ENCODE results near the gene SPTLC3. TPM values are rescaled to one million over a fixed set of nuclear protein-coding genes. Genes with fewer than 3 reads are reported as not detected.
A peak's percentile ranks its signal among the peaks of the same experiment; 100 is the strongest.
"Not testable (repeated sequence)": the region's sequence is repeated elsewhere in the genome, so short reads cannot be mapped to it uniquely, and the experiment has no call there.

The SPTLC3 gene
- polyA plus RNA-seq, 6 donors from 2014 or later: not detected

- no peaks in the 10 kb centered on the region for H3K4me1 Mint-ChIP-seq
- H3K36me3 Mint-ChIP-seq: no peaks in the 10 kb centered on the region
- H3K27me3 Mint-ChIP-seq: peaks cover 15 to 18% (median 15%) of the 10 kb centered on the region in 3 donors
- no peak for ATAC-seq (ENCODE audit: low read depth in 2 of 2)
- H3K4me3 Mint-ChIP-seq: no peak overlapping the region
- H3K9me3 Mint-ChIP-seq: peaks cover 0 to 2% (median 0%) of the 10 kb centered on the region in 7 donors
- no peak for DNase-seq
- no peak overlapping the region for H3K27ac Mint-ChIP-seq
Measured at GRCh38 chr20:12976720-12977309, 32.0 kb upstream of the SPTLC3 start.

GRCh38 chr20:12977328-12978125, 31.2 kb upstream of the SPTLC3 start:
- Mint-ChIP-seq H3K27me3 (peaks cover 15 to 18% (median 15%) of the 10 kb centered on the region in 3 donors), H3K36me3 (no peaks in the 10 kb centered on the region), H3K9me3 (peaks cover 0 to 3% (median 0%) of the 10 kb centered on the region in 7 donors), H3K4me1 (no peaks in the 10 kb centered on the region), H3K27ac (peak overlapping the region in 1 of 6 donors; percentile 3), H3K4me3 (no peak overlapping the region)
- DNase-seq (no peak), ATAC-seq (ENCODE audit: low read depth in 2 of 2) (no peak)

DNA sequence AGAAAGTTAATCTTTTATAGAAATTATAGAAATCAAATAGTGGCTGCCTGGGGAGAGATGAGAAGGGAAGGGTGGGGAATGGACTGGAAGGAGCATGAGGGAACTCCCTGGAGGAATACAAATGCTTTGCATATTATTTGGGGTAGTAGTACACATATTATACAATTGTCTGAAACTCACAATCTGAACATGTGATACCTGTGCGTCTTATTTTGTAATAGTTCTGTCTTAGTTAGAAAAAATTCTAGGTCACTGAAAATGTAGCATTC, 30.7 kb upstream of the SPTLC3 start:
- peaks cover 0 to 3% (median 0%) of the 10 kb centered on the region in 7 donors for H3K9me3 Mint-ChIP-seq
- ATAC-seq (ENCODE audit: low read depth in 2 of 2): no peak

GRCh38 chr20:12978613-12979495, 29.9 kb upstream of the SPTLC3 start:
- Mint-ChIP-seq H3K36me3 (no peaks in the 10 kb centered on the region), H3K27ac (no peak overlapping the region), H3K27me3 (peaks cover 14 to 15% (median 15%) of the 10 kb centered on the region in 3 donors), H3K9me3 (peaks cover 0 to 3% (median 0%) of the 10 kb centered on the region in 7 donors), H3K4me1 (no peaks in the 10 kb centered on the region), H3K4me3 (no peak overlapping the region)
- no peak for ATAC-seq (ENCODE audit: low read depth in 2 of 2)
- no peak for DNase-seq

More for the DNA sequence above, 30.7 kb upstream of the SPTLC3 start:
- Mint-ChIP-seq H3K4me3 (no peak overlapping the region), H3K4me1 (no peaks in the 10 kb centered on the region), H3K36me3 (no peaks in the 10 kb centered on the region), H3K27ac (no peak overlapping the region), H3K27me3 (peaks cover 15 to 18% (median 15%) of the 10 kb centered on the region in 3 donors)
- no peak for DNase-seq

DNA sequence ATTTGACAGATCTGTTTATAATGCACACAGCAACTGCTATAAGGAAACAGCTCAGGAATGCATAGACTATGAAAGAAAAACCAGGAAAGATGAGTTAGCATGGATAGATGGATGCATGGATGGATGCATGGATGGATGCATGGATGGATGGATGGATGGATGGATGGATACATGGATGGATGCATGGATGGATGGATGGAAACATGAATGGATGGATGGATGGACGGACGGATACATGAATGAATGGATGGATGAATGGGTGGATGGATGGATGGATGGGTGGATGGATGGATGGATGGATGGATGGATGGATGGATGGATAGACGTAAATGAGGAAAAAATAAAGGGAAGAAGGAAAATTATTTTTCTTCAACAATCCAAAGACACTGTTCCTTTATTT, 29.1 kb upstream of the SPTLC3 start:
- not testable (repeated sequence) for H3K4me3 Mint-ChIP-seq; H3K9me3 Mint-ChIP-seq; ATAC-seq (ENCODE audit: low read depth in 2 of 2); DNase-seq; H3K36me3 Mint-ChIP-seq; H3K4me1 Mint-ChIP-seq
- Mint-ChIP-seq H3K27me3 (peaks cover 9 to 15% (median 15%) of the 10 kb centered on the region in 3 donors), H3K27ac (peak overlapping the region in 2 of 6 donors; percentile 8 to 91)

GRCh38 chr20:12982098-12982497, 26.7 kb upstream of the SPTLC3 start:
- ATAC-seq (ENCODE audit: low read depth in 2 of 2) (no peak), DNase-seq (no peak)
- H3K4me3 Mint-ChIP-seq: no peak overlapping the region
- peaks cover 2 to 15% (median 4%) of the 10 kb centered on the region in 3 donors for H3K27me3 Mint-ChIP-seq
- no peak overlapping the region for H3K27ac Mint-ChIP-seq
- no peaks in the 10 kb centered on the region for H3K4me1 Mint-ChIP-seq
- peaks cover 0 to 3% (median 0%) of the 10 kb centered on the region in 7 donors for H3K9me3 Mint-ChIP-seq
- no peaks in the 10 kb centered on the region for H3K36me3 Mint-ChIP-seq

GRCh38 chr20:12984069-12984765, 24.6 kb upstream of the SPTLC3 start:
- Mint-ChIP-seq H3K27ac (no peak overlapping the region), H3K9me3 (peaks cover 0 to 3% (median 0%) of the 10 kb centered on the region in 7 donors), H3K4me1 (no peaks in the 10 kb centered on the region), H3K27me3 (peaks cover 0 to 9% (median 7%) of the 10 kb centered on the region in 3 donors), H3K4me3 (no peak overlapping the region), H3K36me3 (no peaks in the 10 kb centered on the region)
- no peak for DNase-seq
- ATAC-seq (ENCODE audit: low read depth in 2 of 2): no peak

- DNase-seq: no peak
Measured at GRCh38 chr20:12984863-12985262, 23.9 kb upstream of the SPTLC3 start.

GRCh38 chr20:12987261-12987660, 21.5 kb upstream of the SPTLC3 start:
- ATAC-seq (ENCODE audit: low read depth in 2 of 2): no peak

More at GRCh38 chr20:12984863-12985262, 23.9 kb upstream of the SPTLC3 start:
- Mint-ChIP-seq H3K4me3 (no peak overlapping the region), H3K27ac (no peak overlapping the region), H3K4me1 (no peaks in the 10 kb centered on the region), H3K9me3 (peaks cover 0 to 3% (median 0%) of the 10 kb centered on the region in 7 donors), H3K36me3 (no peaks in the 10 kb centered on the region), H3K27me3 (peaks cover 2 to 7% (median 3%) of the 10 kb centered on the region in 3 donors)
- no peak for ATAC-seq (ENCODE audit: low read depth in 2 of 2)

DNA sequence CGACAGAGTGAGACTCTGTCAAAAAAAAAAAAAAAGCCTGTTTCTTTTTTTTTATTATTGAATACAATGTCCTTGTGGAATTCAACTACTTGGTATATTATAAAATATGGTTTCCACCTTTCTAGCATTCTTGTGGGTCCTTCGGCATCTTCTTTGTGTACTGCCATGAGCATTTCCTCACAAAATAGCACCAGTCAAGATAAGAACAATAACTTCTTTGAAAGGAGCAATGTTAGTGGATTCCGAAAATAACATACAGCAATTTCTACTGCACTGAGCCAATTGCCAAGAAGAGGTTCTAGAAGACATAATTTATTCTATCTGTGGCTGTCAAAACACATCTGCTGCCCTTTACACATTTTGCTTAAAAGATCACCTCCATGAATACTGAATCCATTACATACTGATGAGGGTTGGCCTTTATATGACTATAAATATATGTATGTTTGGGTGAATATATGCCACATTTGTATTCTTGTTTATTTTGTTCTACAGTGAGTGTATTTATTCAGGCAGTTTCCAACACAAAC, 19.1 kb upstream of the SPTLC3 start:
- no peak for ATAC-seq (ENCODE audit: low read depth in 2 of 2)

More at GRCh38 chr20:12987261-12987660, 21.5 kb upstream of the SPTLC3 start:
- no peaks in the 10 kb centered on the region for H3K9me3 Mint-ChIP-seq
- DNase-seq: no peak
- no peak overlapping the region for H3K4me3 Mint-ChIP-seq
- no peaks in the 10 kb centered on the region for H3K4me1 Mint-ChIP-seq
- H3K36me3 Mint-ChIP-seq: no peaks in the 10 kb centered on the region
- H3K27ac Mint-ChIP-seq: no peak overlapping the region
- H3K27me3 Mint-ChIP-seq: peaks cover 0 to 7% (median 3%) of the 10 kb centered on the region in 3 donors

GRCh38 chr20:12997128-12997655, 11.6 kb upstream of the SPTLC3 start:
- no peaks in the 10 kb centered on the region for H3K36me3 Mint-ChIP-seq
- DNase-seq: no peak
- peaks cover 0 to 4% (median 0%) of the 10 kb centered on the region in 3 donors for H3K27me3 Mint-ChIP-seq
- no peak for ATAC-seq (ENCODE audit: low read depth in 2 of 2)
- peaks cover 0 to 1% (median 0%) of the 10 kb centered on the region in 7 donors for H3K9me3 Mint-ChIP-seq
- no peak overlapping the region for H3K4me3 Mint-ChIP-seq
- H3K27ac Mint-ChIP-seq: no peak overlapping the region
- H3K4me1 Mint-ChIP-seq: no peaks in the 10 kb centered on the region

More for the DNA sequence above, 19.1 kb upstream of the SPTLC3 start:
- H3K4me3 Mint-ChIP-seq: no peak overlapping the region
- no peaks in the 10 kb centered on the region for H3K9me3 Mint-ChIP-seq
- H3K36me3 Mint-ChIP-seq: no peaks in the 10 kb centered on the region
- H3K4me1 Mint-ChIP-seq: no peaks in the 10 kb centered on the region
- DNase-seq: no peak
- H3K27ac Mint-ChIP-seq: no peak overlapping the region
- peaks cover 0 to 7% (median 4%) of the 10 kb centered on the region in 3 donors for H3K27me3 Mint-ChIP-seq

- no peak for DNase-seq
- no peak overlapping the region for H3K4me3 Mint-ChIP-seq
Measured at GRCh38 chr20:12998046-12998445, 10.7 kb upstream of the SPTLC3 start.

More at GRCh38 chr20:12998046-12998445, 10.7 kb upstream of the SPTLC3 start:
- no peak overlapping the region for H3K27ac Mint-ChIP-seq
- no peaks in the 10 kb centered on the region for H3K36me3 Mint-ChIP-seq
- no peak for ATAC-seq (ENCODE audit: low read depth in 2 of 2)
- peaks cover 0 to 1% (median 0%) of the 10 kb centered on the region in 7 donors for H3K9me3 Mint-ChIP-seq
- peaks cover 0 to 4% (median 0%) of the 10 kb centered on the region in 3 donors for H3K27me3 Mint-ChIP-seq
- no peaks in the 10 kb centered on the region for H3K4me1 Mint-ChIP-seq
